Measurements from ENCODE around the gene IL17C.

Gene IL17C

DNA sequence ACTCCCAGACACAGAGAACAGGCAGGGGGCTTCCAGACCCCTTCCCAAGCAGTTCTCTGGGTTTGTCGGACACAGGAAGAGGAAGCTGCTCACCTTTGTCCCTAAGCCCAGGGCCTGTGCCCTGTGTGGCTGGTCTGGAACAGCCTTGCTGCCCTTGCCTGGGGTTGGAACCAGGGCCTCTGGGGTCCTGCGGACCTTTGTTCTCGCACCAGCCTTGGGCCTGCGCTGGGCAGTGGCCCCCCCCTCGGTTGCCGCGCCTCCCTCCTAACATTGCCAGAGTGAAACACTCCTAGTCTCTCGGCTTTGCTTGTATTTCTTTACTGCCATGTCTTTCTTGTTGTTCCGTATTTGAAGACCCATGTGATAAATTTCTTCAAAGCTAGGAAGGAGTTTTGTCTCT, 8.5 kb upstream of the IL17C start:
- ChIA-PET POLR2A (no interaction called here), CTCF (interaction anchor here (0.8 kb wide), 1 partner anchor 9 kb away, joined by 3 read pairs; no protein-coding TSS in a partner anchor)
- H3K4me3 ChIP-seq (ENCODE audit: low read depth, low read length): no peak overlapping the region
- TF ChIP-seq, protein P1, sequence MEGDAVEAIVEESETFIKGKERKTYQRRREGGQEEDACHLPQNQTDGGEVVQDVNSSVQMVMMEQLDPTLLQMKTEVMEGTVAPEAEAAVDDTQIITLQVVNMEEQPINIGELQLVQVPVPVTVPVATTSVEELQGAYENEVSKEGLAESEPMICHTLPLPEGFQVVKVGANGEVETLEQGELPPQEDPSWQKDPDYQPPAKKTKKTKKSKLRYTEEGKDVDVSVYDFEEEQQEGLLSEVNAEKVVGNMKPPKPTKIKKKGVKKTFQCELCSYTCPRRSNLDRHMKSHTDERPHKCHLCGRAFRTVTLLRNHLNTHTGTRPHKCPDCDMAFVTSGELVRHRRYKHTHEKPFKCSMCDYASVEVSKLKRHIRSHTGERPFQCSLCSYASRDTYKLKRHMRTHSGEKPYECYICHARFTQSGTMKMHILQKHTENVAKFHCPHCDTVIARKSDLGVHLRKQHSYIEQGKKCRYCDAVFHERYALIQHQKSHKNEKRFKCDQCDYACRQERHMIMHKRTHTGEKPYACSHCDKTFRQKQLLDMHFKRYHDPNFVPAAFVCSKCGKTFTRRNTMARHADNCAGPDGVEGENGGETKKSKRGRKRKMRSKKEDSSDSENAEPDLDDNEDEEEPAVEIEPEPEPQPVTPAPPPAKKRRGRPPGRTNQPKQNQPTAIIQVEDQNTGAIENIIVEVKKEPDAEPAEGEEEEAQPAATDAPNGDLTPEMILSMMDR (IDR thresholded peaks at IDR 0.05; ENCODE audit: insufficient read depth, low read length, missing control alignments): no peak
- no peak for DNase-seq (ENCODE audit: low read depth, low spot score)

- no peak for DNase-seq (ENCODE audit: low read depth, low spot score)
- ChIA-PET POLR2A (no interaction called here), CTCF (interaction anchor here (0.8 kb wide), 1 partner anchor 8 kb away, joined by 3 read pairs; no protein-coding TSS in a partner anchor)
- TF ChIP-seq, protein P1 (IDR thresholded peaks at IDR 0.05; ENCODE audit: insufficient read depth, low read length, missing control alignments): no peak
- no peak overlapping the region for H3K4me3 ChIP-seq (ENCODE audit: low read depth, low read length)
These were observed 7.9 kb upstream of the IL17C start for GRCh38 chr16:88630433-88630832.

- POLR2A ChIA-PET: no interaction called here
- CTCF ChIA-PET: no interaction called here
- DNase-seq (ENCODE audit: low read depth, low spot score): no peak
- H3K4me3 ChIP-seq (ENCODE audit: low read depth, low read length): no peak overlapping the region
- TF ChIP-seq, protein P1 (IDR thresholded peaks at IDR 0.05; ENCODE audit: insufficient read depth, low read length, missing control alignments): no peak
These were observed 7.4 kb upstream of the IL17C start for GRCh38 chr16:88630941-88631340.

- ChIA-PET POLR2A (no interaction called here), CTCF (no interaction called here)
- no peak overlapping the region for H3K4me3 ChIP-seq (ENCODE audit: low read depth, low read length)
- no peak for DNase-seq (ENCODE audit: low read depth, low spot score)
- TF ChIP-seq, protein P1 (IDR thresholded peaks at IDR 0.05; ENCODE audit: insufficient read depth, low read length, missing control alignments): no peak
These were observed 7.0 kb upstream of the IL17C start for GRCh38 chr16:88631384-88631783.

- TF ChIP-seq, protein P1 (IDR thresholded peaks at IDR 0.05; ENCODE audit: insufficient read depth, low read length, missing control alignments): no peak
- POLR2A ChIA-PET: no interaction called here
- H3K4me3 ChIP-seq (ENCODE audit: low read depth, low read length): no peak overlapping the region
- DNase-seq (ENCODE audit: low read depth, low spot score): no peak
- CTCF ChIA-PET: no interaction called here
These were observed 6.3 kb upstream of the IL17C start for GRCh38 chr16:88631920-88632586.

DNA sequence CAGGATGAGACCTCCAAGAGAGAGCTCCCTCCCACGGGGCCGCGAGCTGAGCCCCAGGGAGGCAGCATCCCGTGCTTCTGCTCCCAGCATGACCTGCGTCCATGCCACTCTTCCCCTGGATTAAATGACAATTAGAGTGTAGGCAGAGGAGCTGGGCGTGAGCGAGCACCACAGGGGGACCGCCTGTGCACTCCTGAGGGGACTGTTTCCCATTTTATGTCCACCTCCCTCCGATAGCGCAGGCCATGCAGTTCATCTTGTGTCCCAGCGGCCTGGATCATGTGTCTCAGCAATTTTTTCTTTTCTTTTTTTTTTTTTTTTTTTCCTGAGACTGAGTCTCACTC, 5.8 kb upstream of the IL17C start:
- POLR2A ChIA-PET: interaction anchor here (0.6 kb wide), 1 partner anchor 23 kb away, joined by 3 read pairs; no protein-coding TSS in a partner anchor
- CTCF ChIA-PET: interaction anchor here (1.2 kb wide), 1 partner anchor 20 kb away, joined by 3 read pairs; no protein-coding TSS in a partner anchor
- no peak overlapping the region for H3K4me3 ChIP-seq (ENCODE audit: low read depth, low read length)
- TF ChIP-seq, protein P1 (IDR thresholded peaks at IDR 0.05; ENCODE audit: insufficient read depth, low read length, missing control alignments): no peak
- no peak for DNase-seq (ENCODE audit: low read depth, low spot score)

Measured in AG04449 (cell line).